Fibroblast of gingiva (primary cell): ENCODE measurements around the gene PTCD2.

Experiments
- DNase-seq: peaks from one replicate; pipeline ENCODE4 v3.0.0-alpha.2; 2011; ENCODE audit warnings: low read depth

The PTCD2 gene

DNA sequence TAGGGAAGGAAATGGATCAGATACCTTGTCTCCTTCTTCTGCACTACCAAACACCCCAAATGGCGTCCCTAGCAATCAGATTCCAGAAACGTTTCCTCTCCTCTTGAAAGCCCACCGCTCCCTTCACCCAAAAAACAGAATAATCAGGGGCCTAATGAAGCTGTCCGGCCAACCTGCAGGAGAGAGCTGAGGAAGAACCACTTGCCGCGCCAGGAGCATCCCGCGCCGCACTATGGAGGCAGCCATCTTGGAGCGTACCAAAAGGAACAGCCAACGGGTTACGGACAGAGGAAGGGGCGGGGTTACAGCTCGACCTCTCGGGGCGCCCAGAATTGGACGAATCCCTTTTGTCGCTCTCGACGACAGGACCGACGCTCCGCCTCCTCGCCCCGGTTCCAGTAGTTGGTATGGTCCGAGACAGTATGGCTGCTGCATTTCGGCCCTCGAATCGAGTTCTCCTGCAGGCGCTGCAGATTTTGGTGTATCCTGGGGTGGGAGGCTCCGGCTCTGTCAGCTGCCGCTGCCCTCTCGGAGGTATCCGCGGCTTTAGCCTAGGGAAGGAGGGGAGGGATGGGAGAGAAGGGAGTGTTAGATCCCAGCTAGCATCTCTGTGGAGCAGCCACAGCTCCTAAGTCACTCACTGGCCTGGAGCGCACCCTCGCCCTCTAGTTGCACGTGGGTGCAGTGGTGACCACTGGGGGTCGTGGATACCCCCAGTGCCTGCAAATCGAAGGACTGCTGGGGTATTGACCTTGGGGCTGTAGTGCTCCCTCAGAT is at the start of gene PTCD2, which contains the start of gene MRPS27:
TSS of gene PTCD2 (plus strand) at position 398 of the 777 bp plus-strand sequence. CDS start at position 408, 10 bp downstream.
TSS of gene MRPS27 (minus strand) at position 265 of the 777 bp plus-strand sequence. CDS start at position 246, 19 bp downstream.
- DNase-seq = peak; percentile 100

GRCh38 chr5:72271702-72272101 is 48.5 kb upstream of the PTCD2 start:
- DNase-seq = no peak

- DNase-seq = no peak
These were observed 47.8 kb upstream of the PTCD2 start for GRCh38 chr5:72272398-72272797.

- DNase-seq = no peak
These were observed 46.6 kb upstream of the PTCD2 start for GRCh38 chr5:72273547-72273946.

DNA sequence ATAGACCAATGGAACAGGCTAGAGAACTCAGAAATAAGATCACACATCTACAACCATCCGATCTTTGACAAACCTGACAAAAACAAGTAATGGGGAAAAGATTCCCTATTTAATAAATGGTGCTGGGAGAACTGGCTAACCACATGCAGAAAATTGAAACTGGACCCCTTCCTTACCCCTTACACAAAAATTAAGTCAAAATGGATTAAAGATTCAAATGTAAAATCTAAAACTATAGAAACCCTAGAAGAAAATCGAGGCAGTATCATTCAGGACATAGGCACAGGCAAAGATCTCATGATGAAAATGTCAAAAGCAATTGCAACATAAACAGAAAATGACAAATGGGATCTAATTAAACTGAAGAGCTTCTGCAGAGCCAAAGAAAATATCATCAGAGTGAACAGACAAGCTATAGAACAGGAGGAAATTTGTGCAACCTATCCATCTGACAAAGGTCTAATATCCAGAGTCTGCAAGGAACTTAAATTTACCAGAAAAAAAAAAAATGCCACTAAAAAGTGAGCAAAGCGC is 43.9 kb upstream of the PTCD2 start:
- DNase-seq = no peak

GRCh38 chr5:72280581-72281069 is 39.5 kb upstream of the PTCD2 start:
- peak; percentile 62 for DNase-seq

- DNase-seq = no peak
These were observed 38.8 kb upstream of the PTCD2 start for GRCh38 chr5:72281430-72281763.

DNA sequence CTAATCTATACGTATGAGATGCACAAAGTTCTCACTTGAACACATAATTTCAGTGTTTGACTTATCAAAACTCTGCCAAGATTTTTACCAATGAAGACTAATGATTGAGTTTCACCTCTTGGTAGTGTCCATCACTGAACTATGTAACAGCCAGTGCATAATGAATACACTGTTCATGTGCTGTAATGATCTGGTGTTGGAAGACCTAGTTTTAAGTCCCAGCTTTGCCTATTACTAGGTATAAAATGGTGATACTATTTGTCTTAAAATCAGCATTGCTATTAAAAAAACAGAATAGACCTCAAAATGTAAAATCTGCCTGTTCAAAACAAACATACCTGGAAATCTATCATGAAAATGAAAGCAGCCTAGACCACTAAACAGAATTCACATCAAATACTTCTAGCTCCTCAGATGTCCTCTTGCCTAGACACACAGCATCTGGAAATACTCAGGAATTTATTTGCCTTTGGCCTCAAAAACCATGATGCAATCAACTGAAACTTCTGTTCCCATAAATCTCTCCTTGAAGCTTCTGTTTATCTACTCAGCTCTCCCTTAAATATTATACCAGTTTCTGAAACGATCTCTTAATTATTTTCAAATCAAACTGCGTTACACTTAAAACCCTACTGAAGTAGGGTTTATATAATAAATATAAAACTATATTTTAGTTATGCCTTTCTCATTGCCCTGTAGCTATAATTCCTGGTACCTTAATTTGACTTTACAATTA is 38.2 kb upstream of the PTCD2 start:
- DNase-seq = peak; percentile 83

- DNase-seq = no peak
These were observed 37.3 kb upstream of the PTCD2 start for GRCh38 chr5:72282878-72283277.

DNA sequence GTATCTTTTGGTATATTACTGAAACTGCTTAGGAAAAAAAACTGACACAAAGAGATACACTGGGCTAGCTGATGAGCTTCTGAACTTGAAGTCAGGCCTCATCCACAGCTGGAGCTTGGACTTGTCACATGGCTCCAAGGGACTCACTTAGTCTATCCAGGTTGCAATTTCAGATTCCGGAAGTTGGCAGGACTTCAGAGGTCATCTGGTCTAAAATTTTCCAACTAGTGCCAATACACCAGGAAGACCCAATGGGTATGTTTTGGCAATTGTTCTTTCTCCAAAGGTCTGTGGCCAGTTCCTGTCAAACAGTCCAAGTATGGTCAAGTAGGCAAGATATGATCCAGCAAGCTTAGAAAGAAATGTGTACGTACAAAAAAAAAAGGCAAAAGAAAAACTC is 36.8 kb upstream of the PTCD2 start:
- DNase-seq = no peak

DNA sequence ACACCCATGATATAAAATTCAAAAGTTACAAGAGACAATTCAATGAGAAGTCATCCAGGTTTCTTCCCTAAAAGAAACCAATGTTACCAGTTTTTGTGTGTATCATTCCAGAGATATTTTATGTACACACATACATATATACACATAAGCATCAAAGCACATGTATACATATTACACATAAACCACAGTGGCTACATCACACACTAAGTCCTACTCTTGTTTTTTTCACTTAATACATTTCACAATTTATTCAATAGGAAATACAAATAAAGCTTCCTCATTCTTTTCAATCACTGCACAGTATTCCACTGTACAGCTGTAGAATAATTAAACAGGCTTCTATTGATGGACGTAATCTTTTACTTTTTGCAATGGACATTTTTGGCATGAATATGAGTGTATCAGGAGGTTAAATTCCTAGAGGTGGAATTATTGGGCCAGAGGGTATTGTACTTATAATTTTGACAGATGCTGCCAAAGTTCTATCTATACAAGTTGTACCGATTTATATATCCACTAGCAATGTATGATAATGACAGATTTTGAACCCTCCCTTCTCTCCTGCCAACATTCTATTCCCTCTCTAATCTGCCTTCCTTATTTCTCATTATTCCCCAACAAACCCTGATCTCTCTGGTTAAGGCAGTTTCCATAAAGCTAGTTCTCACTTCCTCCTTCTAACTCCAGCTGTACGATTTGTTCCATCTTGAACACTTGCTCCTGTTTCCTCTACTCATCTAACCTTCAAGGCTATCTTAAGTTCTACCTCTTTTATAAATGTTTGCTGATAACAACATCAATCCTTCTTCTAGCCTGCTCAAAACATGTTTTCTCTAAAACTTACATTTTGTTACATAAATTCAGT is 35.4 kb upstream of the PTCD2 start:
- no peak for DNase-seq

GRCh38 chr5:72285424-72285821 is 34.8 kb upstream of the PTCD2 start:
- DNase-seq = no peak

DNA sequence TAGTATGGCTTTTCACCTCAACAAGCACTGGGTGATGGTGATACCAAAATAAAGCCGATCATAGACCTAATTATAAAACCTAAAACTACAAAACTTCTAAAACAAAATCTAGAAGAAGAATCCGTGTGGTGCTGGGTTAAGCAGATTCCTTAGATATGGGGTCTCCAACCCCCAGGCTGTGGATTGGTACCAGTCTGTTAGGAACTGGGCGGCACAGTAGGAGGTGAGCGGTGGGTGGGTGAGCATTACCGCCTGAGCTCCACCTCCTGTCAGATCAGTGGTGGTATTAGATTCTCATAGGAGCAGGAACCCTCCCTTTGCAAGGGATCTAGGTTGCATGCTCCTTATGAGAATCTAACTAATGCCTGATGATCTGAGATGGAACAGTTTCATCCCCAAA is 33.4 kb upstream of the PTCD2 start:
- no peak for DNase-seq

- DNase-seq = no peak
These were observed 31.2 kb upstream of the PTCD2 start for GRCh38 chr5:72288924-72289323.

- DNase-seq = no peak
These were observed 29.6 kb upstream of the PTCD2 start for GRCh38 chr5:72290356-72291133.

DNA sequence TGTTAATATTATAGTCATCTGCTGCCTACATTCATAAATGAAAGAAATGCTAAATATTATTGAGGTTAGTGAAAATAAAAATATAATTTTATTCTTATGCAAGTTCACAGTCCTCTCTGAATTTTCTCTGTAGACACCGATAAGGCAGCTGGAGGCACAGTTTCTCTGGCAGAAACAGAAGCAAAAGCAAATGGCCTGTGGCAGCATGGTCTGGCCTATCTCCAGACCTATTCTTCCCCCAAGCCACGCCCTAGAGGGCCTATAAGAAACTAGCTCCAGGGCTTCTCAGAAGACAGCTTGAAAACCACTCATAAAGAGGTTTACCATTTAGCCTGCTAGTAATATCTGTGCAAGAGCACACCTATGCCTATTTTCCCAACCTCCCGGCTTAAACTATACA is 28.6 kb upstream of the PTCD2 start:
- no peak for DNase-seq

DNA sequence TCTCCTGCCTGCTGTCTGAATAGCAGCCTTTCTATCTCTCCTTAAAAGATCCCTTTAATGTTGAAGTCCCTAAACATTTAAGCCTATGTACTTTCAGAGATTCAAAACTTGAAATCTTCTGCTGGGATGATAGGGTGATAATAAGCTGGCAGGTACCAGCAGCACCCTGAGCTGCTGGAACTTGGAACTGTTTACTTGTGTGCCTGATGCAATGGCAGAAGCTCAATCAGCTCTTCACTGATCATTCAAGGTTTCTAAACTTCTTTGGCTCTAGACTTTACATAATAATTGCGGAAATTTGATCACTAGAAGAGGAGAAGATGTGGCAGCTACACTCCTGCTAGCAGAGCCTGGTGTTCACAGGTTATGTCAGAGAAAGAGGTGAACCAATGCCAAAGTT is 27.8 kb upstream of the PTCD2 start:
- no peak for DNase-seq

- DNase-seq = no peak
These were observed 26.6 kb upstream of the PTCD2 start for GRCh38 chr5:72293495-72294055.

DNA sequence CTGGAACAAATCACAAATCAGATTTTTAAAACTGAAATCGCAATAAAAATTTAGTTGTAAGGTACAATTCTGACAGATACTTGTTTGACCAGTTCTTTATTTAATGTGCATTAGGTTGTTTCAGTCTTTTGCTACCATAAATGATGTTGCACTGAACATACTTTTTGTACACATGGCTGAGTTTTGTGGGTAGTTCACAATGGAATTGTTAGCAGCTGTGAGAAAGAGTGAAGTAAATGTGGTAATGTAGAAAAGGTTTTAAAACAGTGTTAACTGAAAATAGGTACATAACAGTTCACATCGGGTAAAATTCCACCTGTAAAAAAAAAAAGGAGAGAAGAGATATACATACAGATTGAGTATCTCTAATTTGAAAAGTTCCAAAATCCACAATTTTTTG is 25.7 kb upstream of the PTCD2 start:
- no peak for DNase-seq

DNA sequence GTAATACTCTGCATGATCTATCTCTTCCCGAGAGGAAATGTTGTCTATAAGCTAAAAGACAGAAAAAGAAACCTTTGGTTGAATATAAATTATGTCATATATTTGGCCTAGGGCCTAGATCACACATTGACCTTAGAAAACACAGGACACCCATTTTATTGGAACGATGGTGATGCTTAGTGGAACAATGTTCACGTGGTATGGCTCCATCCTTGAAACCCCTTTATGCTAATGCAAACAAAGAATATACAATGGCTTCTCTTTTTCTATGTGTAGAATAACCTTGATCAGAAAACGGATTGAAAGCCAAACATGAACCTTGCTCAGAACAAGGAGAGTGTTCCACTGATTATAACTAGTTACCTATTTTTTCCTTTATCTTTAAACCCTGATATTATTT is 24.6 kb upstream of the PTCD2 start:
- no peak for DNase-seq

DNA sequence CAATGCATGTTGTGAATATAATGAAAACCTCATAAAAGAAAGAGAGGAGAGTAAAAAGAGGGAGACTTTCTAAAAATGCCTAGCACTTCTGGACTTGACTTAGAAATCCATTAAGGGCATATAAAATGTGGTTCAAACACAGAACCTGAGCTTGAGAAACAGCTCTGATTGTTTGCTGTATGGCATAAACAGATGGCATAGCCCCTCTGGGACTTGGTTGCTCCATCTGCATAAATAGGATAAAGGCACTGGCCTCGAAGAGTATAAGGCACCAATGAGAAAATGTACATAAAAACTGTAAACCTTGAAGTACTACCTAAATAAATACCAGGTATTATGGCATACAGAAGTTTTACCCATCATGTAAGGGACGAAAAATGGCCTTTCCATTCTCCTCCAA is 23.9 kb upstream of the PTCD2 start:
- peak; percentile 40 for DNase-seq
